Pancreas (tissue), 10 donors: ENCODE measurements around the gene NSUN7. TPM values are rescaled to one million over a fixed set of nuclear protein-coding genes. Genes with fewer than 3 reads are reported as not detected.

Experiments used
- ATAC-seq, 4 donors: fragments of 200-7000 bp; cut with Tn5 transposase; one replicate each; pipeline versions ENCODE4 v1.8.0 to v1.9.1; 2020; ENCODE audit warnings: mild to moderate bottlenecking in 4 of 4, moderate library complexity in 4 of 4
- DNase-seq, 6 donors: peaks; one replicate each; pipeline ENCODE4 v3.0.0-alpha.2; 2020
- FAIRE-seq: peaks from 2 replicates; lab custom pipeline; 2012; peaks lifted over from hg19 to GRCh38; lab: Jason Lieb, UNC
- H3K27ac ChIP-seq, 4 donors: fragments of 200-600 bp; sonication (generic); 1 replicate in 3 of 4; 2 replicates in 1 of 4; pipeline versions ENCODE4 v1.5.0 to v1.8.0; 2020
- H3K27me3 ChIP-seq, 4 donors: fragments of 200-600 bp; one replicate each; pipeline ENCODE4 v1.8.0; 2021
- H3K36me3 ChIP-seq, 3 donors: fragments of 200-600 bp; sonication (generic) in 1 of 3; one replicate each; pipeline versions ENCODE4 v1.5.0 to v1.8.0; 2020 to 2021
- H3K4me1 ChIP-seq, 3 donors: fragments of 200-600 bp; one replicate each; pipeline ENCODE4 v1.8.0; 2021
- H3K4me3 ChIP-seq, 4 donors: fragments of 200-600 bp; sonication (generic) in 2 of 4; one replicate each; pipeline versions ENCODE4 v1.5.0 to v1.8.0; 2020 to 2021
- H3K9me3 ChIP-seq, 4 donors: fragments of 200-600 bp; one replicate each; pipeline ENCODE4 v1.8.0; 2021
- WGBS, 2 donors: extraction: QIAGEN DNeasy Blood & Tissue Kit; methylation state at CpG; one replicate each; pipeline ENCODE4 v1.1.7; 2013; 5-methylcytosine and 5-hydroxymethylcytosine counted together
- intact Hi-C, 3 donors: fragments of 100-400 bp; cut with DNase I; formaldehyde crosslinking; loops; one replicate each; pipeline versions ENCODE4 v1.11.1 to v1.14.2; 2022
- polyA plus RNA-seq, 2 donors: library from polyadenylated mRNA; stranded (reverse); fragments of 200-250 nt; gene quantifications; one replicate each; pipeline ENCODE4 v1.2.3, GENCODE V29; 2013
- total RNA-seq, 6 donors: library from RNA; stranded (reverse); fragmentation: NEBNext Ultra II Directional in 4 of 6; extraction: Animal tissue kit (Norgen Biotek cat#: 25700) in 4 of 6; gene quantifications; one replicate each; pipeline versions ENCODE4 v1.2.1 to v1.2.4, GENCODE V29; 2021 to 2023
- TF ChIP-seq, protein P1 (sequence below), 4 donors: fragments of 200-600 bp; sonication (generic) in 3 of 4; IDR thresholded peaks; one replicate each; pipeline versions ENCODE4 v1.5.0 to v1.8.0; 2021; ENCODE audit warnings: antibody characterized with exemption in 4 of 4
- donor health status: healthy with polysubstance abuse.
- donor health status: DM: no; HTN: no; CAD: no; lungs with moderate emphysema.
- donor health status: DM: no; HTN: no; CAD: no.
- donor health status: control.
- donor health status: control.
- donor health status: Bipolar disorder and iron deficiency.
- donor health status: DM: yes; HTN: yes; CAD: no.
- donor health status: DM: no; HTN: no; CAD: no.
- donor health status: DM: no; HTN: no; CAD: no.
- donor health status: DM: yes; HTN: yes; CAD: no.

Gene NSUN7
- total and polyA plus RNA-seq, 8 donors: 4.5 to 10.5 (median 6.3) TPM

DNA sequence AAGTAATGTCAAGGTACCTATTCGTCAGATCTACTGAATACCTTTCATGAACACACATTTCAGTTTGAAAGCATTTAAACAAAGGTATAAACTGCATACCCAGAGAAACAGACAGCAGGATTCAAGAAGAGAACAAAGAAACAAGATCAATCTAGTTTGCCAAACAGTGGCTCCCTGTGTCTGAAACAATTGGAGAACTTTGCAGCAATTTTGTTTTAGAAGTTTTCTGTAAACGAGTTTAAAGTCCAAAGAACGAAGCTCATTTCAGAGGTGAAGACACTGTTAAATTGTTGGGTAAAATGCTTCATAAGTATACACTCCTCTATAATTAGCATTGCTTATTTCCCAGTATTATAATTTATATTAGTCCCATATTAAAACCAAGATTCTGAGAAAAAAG lies 21.4 kb upstream of the NSUN7 start:
- Histone ChIP-seq H3K36me3 (no peaks in the 10 kb centered on the region), H3K27me3 (no peaks in the 10 kb centered on the region), H3K9me3 (no peaks in the 10 kb centered on the region), H3K4me1 (peaks cover 6 to 12% (median 11%) of the 10 kb centered on the region in 3 donors), H3K27ac (no peak overlapping the region), H3K4me3 (no peak overlapping the region)
- no peak for ATAC-seq
- TF ChIP-seq, protein P1, sequence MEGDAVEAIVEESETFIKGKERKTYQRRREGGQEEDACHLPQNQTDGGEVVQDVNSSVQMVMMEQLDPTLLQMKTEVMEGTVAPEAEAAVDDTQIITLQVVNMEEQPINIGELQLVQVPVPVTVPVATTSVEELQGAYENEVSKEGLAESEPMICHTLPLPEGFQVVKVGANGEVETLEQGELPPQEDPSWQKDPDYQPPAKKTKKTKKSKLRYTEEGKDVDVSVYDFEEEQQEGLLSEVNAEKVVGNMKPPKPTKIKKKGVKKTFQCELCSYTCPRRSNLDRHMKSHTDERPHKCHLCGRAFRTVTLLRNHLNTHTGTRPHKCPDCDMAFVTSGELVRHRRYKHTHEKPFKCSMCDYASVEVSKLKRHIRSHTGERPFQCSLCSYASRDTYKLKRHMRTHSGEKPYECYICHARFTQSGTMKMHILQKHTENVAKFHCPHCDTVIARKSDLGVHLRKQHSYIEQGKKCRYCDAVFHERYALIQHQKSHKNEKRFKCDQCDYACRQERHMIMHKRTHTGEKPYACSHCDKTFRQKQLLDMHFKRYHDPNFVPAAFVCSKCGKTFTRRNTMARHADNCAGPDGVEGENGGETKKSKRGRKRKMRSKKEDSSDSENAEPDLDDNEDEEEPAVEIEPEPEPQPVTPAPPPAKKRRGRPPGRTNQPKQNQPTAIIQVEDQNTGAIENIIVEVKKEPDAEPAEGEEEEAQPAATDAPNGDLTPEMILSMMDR (IDR thresholded peaks at IDR 0.05): no peak
- no peak for FAIRE-seq
- no peak for DNase-seq
- WGBS, 2 donors: 59 to 76% methylated on average over 3 of the region's 3 CpGs
- intact Hi-C loops: no loop called here

DNA sequence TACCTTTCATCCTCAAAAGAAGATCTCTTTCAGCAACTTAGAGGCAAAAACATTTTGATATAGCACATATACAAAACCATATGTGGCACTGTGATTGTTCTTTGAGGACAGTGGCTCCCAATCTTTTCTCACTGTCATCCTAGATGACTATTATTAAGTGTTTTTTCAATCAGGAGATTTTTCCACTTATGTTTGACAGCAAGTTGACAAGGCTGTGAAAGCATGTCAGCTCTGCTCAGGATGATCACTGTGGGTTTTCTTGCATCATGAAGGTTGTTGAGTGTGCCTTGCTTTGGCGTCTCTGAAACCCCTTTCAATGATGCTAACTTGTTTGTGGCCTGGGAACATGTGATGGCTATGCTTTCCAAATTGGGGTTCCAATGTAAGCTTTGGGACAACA lies 20.2 kb upstream of the NSUN7 start:
- no peaks in the 10 kb centered on the region for H3K36me3 ChIP-seq
- DNase-seq (no peak), FAIRE-seq (no peak), ATAC-seq (no peak)
- 89 to 95% methylated on average over 1 of the region's 1 CpG for WGBS, 2 donors
- no peaks in the 10 kb centered on the region for H3K27me3 ChIP-seq
- H3K9me3 ChIP-seq: no peaks in the 10 kb centered on the region
- TF ChIP-seq, protein P1 (IDR thresholded peaks at IDR 0.05): no peak
- no peak overlapping the region for H3K4me3 ChIP-seq
- peak overlapping the region in 1 of 4 donors; percentile 15 for H3K27ac ChIP-seq
- H3K4me1 ChIP-seq: peaks cover 6 to 11% (median 10%) of the 10 kb centered on the region in 3 donors
- intact Hi-C loops: no loop called here

DNA sequence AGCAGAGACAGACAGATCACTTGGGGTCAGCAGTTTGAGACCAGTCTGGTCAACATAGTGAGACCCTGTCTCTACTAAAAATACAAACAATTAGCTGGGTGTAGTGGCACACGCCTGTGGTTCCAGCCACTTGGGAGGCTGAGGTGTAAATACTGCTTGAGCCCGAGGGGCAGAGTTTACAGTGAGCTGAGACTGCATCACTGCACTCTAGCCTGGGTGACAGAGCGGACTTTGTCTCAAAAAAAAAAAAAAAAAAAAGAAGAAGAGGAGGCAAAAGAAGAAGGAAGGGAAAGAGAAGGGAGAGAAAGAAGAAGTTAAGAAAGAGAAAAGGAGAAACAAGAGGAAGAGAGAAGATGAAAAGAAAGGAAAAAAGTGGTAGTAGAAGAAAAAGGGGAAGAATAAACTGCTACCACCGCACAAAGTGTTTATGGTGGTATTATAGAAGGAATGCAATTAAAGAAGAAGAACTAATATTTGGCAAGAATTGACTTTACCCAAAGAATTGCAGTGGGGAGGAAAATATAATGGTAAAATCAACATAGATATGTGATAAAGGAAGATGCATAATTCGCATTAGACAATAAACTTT lies 19.6 kb upstream of the NSUN7 start:
- Histone ChIP-seq H3K27ac (peak overlapping the region in 1 of 4 donors; percentile 50), H3K4me3 (no peak overlapping the region), H3K36me3 (no peaks in the 10 kb centered on the region), H3K4me1 (peaks cover 6 to 11% (median 10%) of the 10 kb centered on the region in 3 donors), H3K9me3 (no peaks in the 10 kb centered on the region), H3K27me3 (no peaks in the 10 kb centered on the region)
- TF ChIP-seq, protein P1 (IDR thresholded peaks at IDR 0.05): no peak
- no peak for ATAC-seq
- intact Hi-C loops: no loop called here
- no peak for DNase-seq
- 91 to 92% methylated on average over 5 of the region's 5 CpGs for WGBS, 2 donors
- FAIRE-seq: no peak

DNA sequence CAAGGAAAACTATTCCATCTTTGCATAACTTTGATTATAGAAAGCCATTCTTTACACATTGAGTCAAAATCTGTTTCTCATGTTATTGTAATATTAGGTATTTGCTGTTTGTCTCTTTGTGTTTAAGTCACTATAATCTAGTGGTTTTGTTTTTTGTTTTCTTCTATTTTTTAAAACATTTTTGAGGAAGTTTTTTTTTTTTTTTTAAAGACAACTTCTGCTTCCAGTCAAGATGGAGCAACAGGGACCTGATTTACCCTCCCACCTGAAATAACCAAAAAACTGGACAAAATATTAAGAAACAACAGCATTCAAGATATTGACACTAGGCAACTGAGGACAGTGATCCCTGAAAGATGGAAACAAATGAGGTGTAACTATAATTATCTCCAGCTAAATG lies 18.4 kb upstream of the NSUN7 start:
- Histone ChIP-seq H3K4me1 (peaks cover 6 to 11% (median 10%) of the 10 kb centered on the region in 3 donors), H3K36me3 (no peaks in the 10 kb centered on the region), H3K27me3 (no peaks in the 10 kb centered on the region), H3K27ac (peak overlapping the region in 2 of 4 donors; percentile 34 to 50), H3K9me3 (no peaks in the 10 kb centered on the region), H3K4me3 (no peak overlapping the region)
- intact Hi-C loops: no loop called here
- DNase-seq (no peak), ATAC-seq (no peak), FAIRE-seq (peak; percentile 37)
- TF ChIP-seq, protein P1 (IDR thresholded peaks at IDR 0.05): no peak

DNA sequence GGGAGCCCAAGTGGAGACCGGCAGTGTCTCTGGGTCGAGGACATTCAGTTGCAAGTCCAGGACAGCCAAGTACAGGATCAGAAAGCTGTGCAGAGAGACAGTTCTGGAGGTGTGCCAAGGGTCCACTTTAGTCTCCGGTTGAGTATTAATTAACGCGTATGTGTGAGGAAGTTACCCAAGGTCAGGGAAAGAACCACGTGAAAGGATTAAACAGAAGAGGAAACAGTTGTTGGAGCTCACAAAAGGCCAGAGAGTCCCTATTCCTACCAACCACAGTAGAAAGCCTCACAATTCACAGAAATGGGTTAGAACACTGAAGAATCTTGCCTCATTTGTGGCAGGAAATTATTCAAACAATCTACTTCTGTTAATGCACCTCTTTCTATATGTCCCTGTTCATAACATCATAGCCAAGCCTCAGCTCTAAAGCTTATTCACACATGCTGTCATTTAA lies 17.9 kb upstream of the NSUN7 start:
- DNase-seq (peak in 4 of 6 donors; percentile 46 to 75 (median 62)), ATAC-seq (peak; percentile 87 to 91 (median 88)), FAIRE-seq (no peak)
- WGBS, 2 donors: 5 to 7% methylated on average over 6 of the region's 6 CpGs
- Histone ChIP-seq H3K36me3 (no peaks in the 10 kb centered on the region), H3K27ac (peak overlapping the region in 3 of 4 donors; percentile 34 to 50 (median 38)), H3K4me1 (peaks cover 6 to 11% (median 10%) of the 10 kb centered on the region in 3 donors), H3K27me3 (no peaks in the 10 kb centered on the region), H3K4me3 (no peak overlapping the region), H3K9me3 (no peaks in the 10 kb centered on the region)
- intact Hi-C loops: no loop called here
- TF ChIP-seq, protein P1 (IDR thresholded peaks at IDR 0.05): no peak
